Suprapubic skin (tissue), 3 donors: ENCODE results near the gene TET1.

Experiments used
- CTCF ChIP-seq, 2 donors: fragments of 200-600 bp in 1 of 2; fragments of 450-650 bp in 1 of 2; sonication (generic) in 1 of 2; IDR thresholded peaks; one replicate each; pipeline ENCODE4 v1.5.1; 2016 to 2019; ENCODE audit warnings: antibody characterized with exemption in 2 of 2, mild to moderate bottlenecking in 1 of 2, moderate library complexity in 1 of 2
- POLR2A ChIP-seq, 2 donors: fragments of 450-650 bp; IDR thresholded peaks; one replicate each; pipeline ENCODE4 v1.6.1; 2017; ENCODE audit warnings: antibody characterized with exemption in 2 of 2, mild to moderate bottlenecking in 2 of 2, moderate library complexity in 2 of 2

DNA sequence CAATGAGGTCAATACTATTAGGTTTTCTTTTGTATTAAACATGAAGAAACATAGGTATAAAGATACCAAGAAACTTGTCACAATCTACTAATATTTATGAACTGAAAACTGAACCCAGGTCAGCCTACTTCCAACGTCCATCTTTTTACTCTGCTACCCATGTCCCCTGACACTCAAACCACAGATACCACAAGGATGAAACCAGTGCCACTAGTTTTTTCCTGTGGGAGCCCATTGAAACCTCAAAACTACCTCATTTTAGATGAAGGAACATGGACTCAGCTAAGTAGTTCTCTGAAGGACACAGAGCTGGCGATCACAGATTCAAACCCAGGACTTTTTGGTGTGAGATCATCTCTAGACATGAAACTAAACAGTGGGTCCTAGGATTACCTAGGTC lies 6.8 kb downstream of the TET1 start:
- TF ChIP-seq CTCF (IDR thresholded peaks at IDR 0.05) (no peak), POLR2A (IDR thresholded peaks at IDR 0.05) (no peak)
